ENCODE data around the gene WWOX. TPM values are rescaled to one million over a fixed set of nuclear protein-coding genes. Genes with fewer than 3 reads are reported as not detected.

The WWOX gene
- total RNA-seq, 6 experiments from 2014 or later = 13.0 to 24.3 (median 16.5) TPM

- intact Hi-C loops (cut with DNase I) = no loop called here
- TF ChIP-seq POLR2A (IDR thresholded peaks at IDR 0.05) (no peak), CTCF (IDR thresholded peaks at IDR 0.05) (no peak)
- H3K36me3 ChIP-seq = no peaks in the 10 kb centered on the region
- H3K4me1 ChIP-seq = no peaks in the 10 kb centered on the region
- no peaks in the 10 kb centered on the region for H3K9me3 ChIP-seq
- no peak for DNase-seq
- WGBS (ENCODE audit: insufficient coverage, low coverage, low lambda C conversion rate, missing lambda C conversion rate) = 76% methylated on average over 9 of the region's 9 CpGs
- H3K27ac ChIP-seq = no peak overlapping the region
- no peak overlapping the region for H3K4me3 ChIP-seq
- peak in 2 of 4 donors; percentile 33 to 42 for ATAC-seq
- no peaks in the 10 kb centered on the region for H3K27me3 ChIP-seq
Measured at GRCh38 chr16:78915811-78916345, 816.4 kb downstream of the WWOX start.

- Histone ChIP-seq H3K27me3 (no peaks in the 10 kb centered on the region), H3K4me1 (no peaks in the 10 kb centered on the region), H3K4me3 (no peak overlapping the region), H3K9me3 (no peaks in the 10 kb centered on the region), H3K27ac (no peak overlapping the region), H3K36me3 (no peaks in the 10 kb centered on the region)
- no peak for ATAC-seq
- intact Hi-C loops (cut with DNase I) = no loop called here
- 81% methylated on average over 6 of the region's 7 CpGs for WGBS (ENCODE audit: insufficient coverage, low coverage, low lambda C conversion rate, missing lambda C conversion rate)
- TF ChIP-seq POLR2A (IDR thresholded peaks at IDR 0.05) (no peak), CTCF (IDR thresholded peaks at IDR 0.05) (no peak)
- DNase-seq = no peak
Measured at GRCh38 chr16:78916928-78917545, 817.6 kb downstream of the WWOX start.

- no peaks in the 10 kb centered on the region for H3K27me3 ChIP-seq
- no peak overlapping the region for H3K27ac ChIP-seq
- no peak for ATAC-seq
- no peaks in the 10 kb centered on the region for H3K36me3 ChIP-seq
- no peak overlapping the region for H3K4me3 ChIP-seq
- no peak for DNase-seq
- intact Hi-C loops (cut with DNase I) = no loop called here
- 84% methylated on average over 8 of the region's 8 CpGs for WGBS (ENCODE audit: insufficient coverage, low coverage, low lambda C conversion rate, missing lambda C conversion rate)
- H3K4me1 ChIP-seq = no peaks in the 10 kb centered on the region
- TF ChIP-seq CTCF (IDR thresholded peaks at IDR 0.05) (no peak), POLR2A (IDR thresholded peaks at IDR 0.05) (no peak)
- H3K9me3 ChIP-seq = no peaks in the 10 kb centered on the region
Measured at GRCh38 chr16:78918805-78919305, 819.4 kb downstream of the WWOX start.

GRCh38 chr16:78919852-78920251 is 820.4 kb downstream of the WWOX start:
- H3K36me3 ChIP-seq = no peaks in the 10 kb centered on the region
- WGBS (ENCODE audit: insufficient coverage, low coverage, low lambda C conversion rate, missing lambda C conversion rate) = 75% methylated on average over 5 of the region's 8 CpGs
- H3K4me3 ChIP-seq = no peak overlapping the region
- intact Hi-C loops (cut with DNase I) = no loop called here
- H3K27me3 ChIP-seq = no peaks in the 10 kb centered on the region
- no peak overlapping the region for H3K27ac ChIP-seq
- no peaks in the 10 kb centered on the region for H3K9me3 ChIP-seq
- TF ChIP-seq POLR2A (IDR thresholded peaks at IDR 0.05) (no peak), CTCF (IDR thresholded peaks at IDR 0.05) (no peak)
- DNase-seq (no peak), ATAC-seq (no peak)
- no peaks in the 10 kb centered on the region for H3K4me1 ChIP-seq

Measured in right lobe of liver (tissue), 6 donors.